Lung (tissue), 12 donors: Measurements from ENCODE around the gene HES3. TPM values are rescaled to one million over a fixed set of nuclear protein-coding genes. Genes with fewer than 3 reads are reported as not detected.
A peak's percentile ranks its signal among the peaks of the same experiment; 100 is the strongest.

ENCODE experiments used
- ATAC-seq: fragments of 200-7000 bp; cut with Tn5 transposase; one replicate; pipeline ENCODE4 v1.9.1; 2020; ENCODE audit warnings: moderate number of reproducible peaks; ENCODE audit not compliant: insufficient read depth, low FRiP score
- DNase-seq, 3 donors: peaks; one replicate each; pipeline ENCODE4 v3.0.0-alpha.2; 2013 to 2017
- H3K27ac ChIP-seq, 2 donors: one replicate each; pipeline ENCODE4 v1.5.1; 2013; ENCODE audit warnings: mild to moderate bottlenecking in 2 of 2, moderate library complexity in 2 of 2, control low read depth in 1 of 2, inconsistent platforms in 1 of 2, low read depth in 1 of 2, low read length in 1 of 2
- H3K27me3 ChIP-seq, 3 donors: one replicate each; pipeline ENCODE4 v1.5.1; 2013; ENCODE audit warnings: low read length in 2 of 3; ENCODE audit not compliant: control insufficient read depth in 3 of 3, insufficient read depth in 3 of 3
- H3K36me3 ChIP-seq, 4 donors: one replicate each; pipeline ENCODE4 v1.5.1; 2013; ENCODE audit warnings: low read length in 4 of 4, mild to moderate bottlenecking in 1 of 4, moderate library complexity in 1 of 4; ENCODE audit not compliant: control insufficient read depth in 4 of 4, insufficient read depth in 4 of 4
- H3K4me1 ChIP-seq, 5 donors: one replicate each; pipeline ENCODE4 v1.5.1; 2013; ENCODE audit warnings: low read length in 5 of 5, mild to moderate bottlenecking in 2 of 5, moderate library complexity in 1 of 5; ENCODE audit not compliant: control insufficient read depth in 5 of 5, insufficient read depth in 5 of 5
- H3K4me3 ChIP-seq: one replicate; pipeline ENCODE4 v1.5.1; 2013; ENCODE audit warnings: mild to moderate bottlenecking, control low read depth, moderate library complexity
- H3K9ac ChIP-seq, 2 donors: one replicate each; pipeline ENCODE4 v1.5.1; 2013; ENCODE audit warnings: low read length in 2 of 2, control low read depth in 1 of 2; ENCODE audit not compliant: insufficient read depth in 1 of 2
- H3K9me3 ChIP-seq, 4 donors: one replicate each; pipeline ENCODE4 v1.5.1; 2013; ENCODE audit warnings: low read length in 3 of 4, mild to moderate bottlenecking in 1 of 4, moderate library complexity in 1 of 4; ENCODE audit not compliant: control insufficient read depth in 4 of 4, insufficient read depth in 3 of 4
- WGBS, 2 donors: extraction: QIAGEN DNeasy Blood & Tissue Kit; methylation state at CpG; one replicate each; pipeline ENCODE4 v1.1.7; 2013; 5-methylcytosine and 5-hydroxymethylcytosine counted together
- polyA plus RNA-seq, 2 donors: library from polyadenylated mRNA; stranded (reverse); fragments of 200-250 nt; gene quantifications; one replicate each; pipeline ENCODE4 v1.2.1, GENCODE V29; 2013
- total RNA-seq, 2 donors: library from RNA; depleted of rRNA in 1 of 2; stranded (reverse); fragments of >200 nt in 1 of 2; gene quantifications; one replicate each; pipeline ENCODE4 v1.2.1, GENCODE V29; 2014 to 2021
- TF ChIP-seq, protein P1 (sequence below): IDR thresholded peaks from 2 replicates; pipeline ENCODE4 v1.5.1; 2012; ENCODE audit warnings: mild to moderate bottlenecking; ENCODE audit errors: control extremely low read depth, extremely low read depth
- donor health status: control.
- donor health status: control.
- donor health status: Bipolar disorder and iron deficiency.
- donor health status: healthy.
- donor health status: DM: yes; HTN: yes; CAD: no.

Gene HES3
- total and polyA plus RNA-seq, 4 donors = not detected

DNA sequence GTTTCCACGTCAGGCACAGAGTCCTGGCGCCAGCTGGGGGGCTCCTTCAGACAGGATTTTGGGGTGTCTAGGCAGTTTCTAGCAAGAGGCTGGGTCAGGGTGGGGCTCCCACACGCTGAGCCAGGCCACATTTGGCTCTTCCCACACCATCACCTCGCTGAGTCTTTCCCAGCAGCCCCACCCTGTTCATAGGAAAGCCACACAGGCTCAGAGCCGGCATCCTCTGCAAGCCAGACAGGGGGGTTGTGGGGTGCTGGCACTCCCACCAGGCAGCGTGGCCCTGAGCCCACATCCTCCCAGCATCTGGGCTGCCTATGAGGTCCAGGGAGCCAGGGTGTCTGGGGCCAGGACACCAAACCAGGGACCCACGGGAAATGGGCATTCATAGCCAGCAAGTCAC lies 19.7 kb downstream of the HES3 start:
- Histone ChIP-seq H3K9me3 (no peaks in the 10 kb centered on the region), H3K27me3 (peaks cover 0 to 4% (median 0%) of the 10 kb centered on the region in 3 donors), H3K4me3 (no peak overlapping the region), H3K4me1 (peaks cover 0 to 70% (median 43%) of the 10 kb centered on the region in 5 donors), H3K9ac (no peak overlapping the region), H3K36me3 (no peaks in the 10 kb centered on the region), H3K27ac (peak overlapping the region in 1 of 2 donors; percentile 9)
- DNase-seq (no peak), ATAC-seq (no peak)
- WGBS, 2 donors = 76 to 78% methylated on average over 7 of the region's 7 CpGs
- TF ChIP-seq, protein P1, sequence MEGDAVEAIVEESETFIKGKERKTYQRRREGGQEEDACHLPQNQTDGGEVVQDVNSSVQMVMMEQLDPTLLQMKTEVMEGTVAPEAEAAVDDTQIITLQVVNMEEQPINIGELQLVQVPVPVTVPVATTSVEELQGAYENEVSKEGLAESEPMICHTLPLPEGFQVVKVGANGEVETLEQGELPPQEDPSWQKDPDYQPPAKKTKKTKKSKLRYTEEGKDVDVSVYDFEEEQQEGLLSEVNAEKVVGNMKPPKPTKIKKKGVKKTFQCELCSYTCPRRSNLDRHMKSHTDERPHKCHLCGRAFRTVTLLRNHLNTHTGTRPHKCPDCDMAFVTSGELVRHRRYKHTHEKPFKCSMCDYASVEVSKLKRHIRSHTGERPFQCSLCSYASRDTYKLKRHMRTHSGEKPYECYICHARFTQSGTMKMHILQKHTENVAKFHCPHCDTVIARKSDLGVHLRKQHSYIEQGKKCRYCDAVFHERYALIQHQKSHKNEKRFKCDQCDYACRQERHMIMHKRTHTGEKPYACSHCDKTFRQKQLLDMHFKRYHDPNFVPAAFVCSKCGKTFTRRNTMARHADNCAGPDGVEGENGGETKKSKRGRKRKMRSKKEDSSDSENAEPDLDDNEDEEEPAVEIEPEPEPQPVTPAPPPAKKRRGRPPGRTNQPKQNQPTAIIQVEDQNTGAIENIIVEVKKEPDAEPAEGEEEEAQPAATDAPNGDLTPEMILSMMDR = no peak

DNA sequence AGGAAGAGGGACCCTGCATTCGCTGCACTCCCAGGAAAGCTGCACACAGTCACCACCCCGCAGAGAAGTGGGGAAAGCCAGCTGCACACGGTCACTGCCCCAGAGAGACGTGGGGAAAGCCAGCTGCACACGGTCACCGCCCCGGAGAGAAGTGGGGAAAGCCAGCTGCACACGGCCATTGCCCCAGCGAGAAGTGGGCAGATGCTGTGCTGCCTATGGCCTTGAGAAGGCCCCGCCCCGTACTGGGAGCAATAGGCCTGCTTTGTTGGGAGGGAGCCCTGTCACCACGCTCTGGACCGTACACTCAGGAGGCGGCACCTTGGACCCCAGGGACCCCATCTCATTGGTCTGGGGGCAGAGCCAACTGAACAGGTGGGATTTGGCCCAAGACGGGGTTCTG lies 21.2 kb downstream of the HES3 start:
- 85 to 86% methylated on average over 15 of the region's 15 CpGs for WGBS, 2 donors
- no peaks in the 10 kb centered on the region for H3K9me3 ChIP-seq
- peaks cover 0 to 74% (median 38%) of the 10 kb centered on the region in 5 donors for H3K4me1 ChIP-seq
- ATAC-seq (no peak), DNase-seq (no peak)
- TF ChIP-seq, protein P1 = no peak
- no peak overlapping the region for H3K4me3 ChIP-seq
- no peak overlapping the region for H3K27ac ChIP-seq
- no peak overlapping the region for H3K9ac ChIP-seq
- peaks cover 0 to 4% (median 0%) of the 10 kb centered on the region in 3 donors for H3K27me3 ChIP-seq
- no peaks in the 10 kb centered on the region for H3K36me3 ChIP-seq

DNA sequence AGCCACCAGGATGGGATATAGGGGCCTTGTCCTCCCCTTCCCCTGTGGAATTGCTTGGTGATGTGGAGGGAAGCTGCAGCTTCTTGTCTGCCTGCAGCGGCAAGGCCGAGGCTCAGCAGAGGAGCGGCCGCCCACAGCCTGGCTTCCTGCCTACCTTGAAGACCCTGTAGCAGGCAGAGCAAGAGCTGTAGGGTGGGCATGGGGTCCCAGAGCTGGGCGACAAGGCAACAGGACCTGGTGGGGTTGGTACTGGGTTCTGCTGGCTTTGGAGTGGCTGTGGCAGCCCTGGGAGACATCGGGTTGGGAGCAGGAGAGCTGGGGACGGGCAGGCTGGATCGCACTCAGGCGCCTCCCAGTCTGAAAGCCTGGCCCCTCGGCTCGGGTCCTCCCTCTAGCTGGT lies 22.7 kb downstream of the HES3 start:
- TF ChIP-seq, protein P1 = no peak
- Histone ChIP-seq H3K4me1 (peaks cover 0 to 84% (median 47%) of the 10 kb centered on the region in 5 donors), H3K9me3 (no peaks in the 10 kb centered on the region), H3K27ac (no peak overlapping the region), H3K27me3 (peaks cover 0 to 4% (median 0%) of the 10 kb centered on the region in 3 donors), H3K4me3 (no peak overlapping the region), H3K9ac (no peak overlapping the region), H3K36me3 (no peaks in the 10 kb centered on the region)
- ATAC-seq = no peak
- WGBS, 2 donors = 74 to 86% methylated on average over 11 of the region's 11 CpGs
- no peak for DNase-seq
